ENCODE results near the gene RHOBTB1. TPM values are rescaled to one million over a fixed set of nuclear protein-coding genes. Genes with fewer than 3 reads are reported as not detected.

Gene RHOBTB1
- total and polyA plus RNA-seq, 2 experiments from 2014 or later, result 4.6 to 13.2 TPM

- TF ChIP-seq ETS1 (IDR thresholded peaks at IDR 0.05) (no peak), JUNB (IDR thresholded peaks at IDR 0.05; ENCODE audit: unreplicated experiment) (no peak), EZH2phosphoT487 (IDR thresholded peaks at IDR 0.05; ENCODE audit: unreplicated experiment) (no peak)
Measured at GRCh38 chr10:60965696-60966095, 21.7 kb upstream of the RHOBTB1 start (continued).

DNA sequence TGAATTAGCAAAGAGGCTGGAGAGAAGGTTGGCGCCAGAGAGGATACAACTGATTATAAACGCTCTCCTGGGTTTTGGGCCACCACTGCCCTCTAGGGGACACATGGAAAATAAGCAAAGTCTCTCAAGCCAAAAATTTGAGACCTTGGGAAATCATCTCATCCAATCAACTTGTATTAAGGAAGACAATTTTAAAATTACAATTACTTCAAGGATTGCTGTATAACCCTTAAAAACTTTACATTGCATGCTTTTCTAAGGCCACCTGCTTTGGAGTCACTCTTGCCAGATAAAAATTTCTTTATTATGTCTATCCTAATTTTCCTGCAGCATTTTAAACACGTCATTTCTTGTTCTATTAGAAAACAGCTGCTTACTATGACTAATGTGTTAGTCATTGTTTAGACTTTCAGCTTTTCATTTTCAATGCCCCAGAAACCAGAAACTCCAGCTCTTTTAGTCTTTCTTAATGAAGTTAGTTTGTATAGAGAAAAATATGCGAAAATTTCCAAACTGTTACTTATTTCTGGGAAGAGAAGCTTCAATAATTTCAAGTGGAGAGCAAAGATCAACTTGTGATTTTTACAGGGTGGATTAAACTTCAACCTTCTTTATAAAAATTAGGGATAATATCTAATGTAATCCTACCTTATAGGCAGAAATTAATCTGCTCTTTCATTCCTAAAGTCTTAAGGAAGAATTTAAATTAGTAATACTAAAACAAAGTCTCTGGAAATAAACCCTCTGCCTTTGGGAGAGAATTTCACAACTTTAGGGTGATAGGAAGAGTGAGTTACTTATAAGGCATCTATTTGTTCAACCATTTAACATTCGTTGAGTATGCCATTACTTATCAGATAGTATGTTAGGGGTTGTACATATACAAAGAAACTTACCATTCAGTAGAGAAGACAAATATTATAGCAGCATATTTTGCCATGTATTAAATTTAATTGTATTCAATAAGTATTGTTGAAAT is 20.6 kb upstream of the RHOBTB1 start:
- Histone ChIP-seq H3K27me3 (ENCODE audit: insufficient read depth) (no peaks in the 10 kb centered on the region), H4K20me1 (replicated peaks; ENCODE audit: insufficient read depth) (no peaks in the 10 kb centered on the region), H3K79me2 (replicated peaks; ENCODE audit: insufficient read depth) (no peaks in the 10 kb centered on the region), H3K36me3 (ENCODE audit: insufficient read depth) (no peaks in the 10 kb centered on the region), H3F3A (replicated peaks; ENCODE audit: low read depth) (no peaks in the 10 kb centered on the region), H3K4me1 (ENCODE audit: insufficient read depth) (peaks cover 15% of the 10 kb centered on the region), H3K4me2 (no peak overlapping the region), H3K4me3 (no peak overlapping the region), H2AFZ (no peak overlapping the region), H3K27ac (ENCODE audit: low read depth) (no peak overlapping the region), H3K9me2 (ENCODE audit: insufficient read depth) (no peaks in the 10 kb centered on the region)
- no peaks in the 10 kb centered on the region for H3K9me3 Mint-ChIP-seq
- ATAC-seq, result peak; percentile 78
- no peaks in the 10 kb centered on the region for H3K36me3 Mint-ChIP-seq (ENCODE audit: low read depth)
- H3K27ac Mint-ChIP-seq, result peak overlapping the region; percentile 18; the same call in 1 of the 2 replicates
- H3K27me3 Mint-ChIP-seq (ENCODE audit: insufficient read depth, low read depth, poor library complexity), result no peaks in the 10 kb centered on the region
- TF ChIP-seq EZH2 (IDR thresholded peaks at IDR 0.05; ENCODE audit: low read depth, unreplicated experiment) (no peak), CTCF (conservative IDR thresholded peaks at IDR 0.05; ENCODE audit: low read depth in 2 of 2) (peak; percentile 80 to 85)
- DNase-seq (ENCODE audit: low spot score), result peak; percentile 83
- peaks cover 26% of the 10 kb centered on the region for H3K4me1 Mint-ChIP-seq
- no peak overlapping the region for H3K4me3 Mint-ChIP-seq

DNA sequence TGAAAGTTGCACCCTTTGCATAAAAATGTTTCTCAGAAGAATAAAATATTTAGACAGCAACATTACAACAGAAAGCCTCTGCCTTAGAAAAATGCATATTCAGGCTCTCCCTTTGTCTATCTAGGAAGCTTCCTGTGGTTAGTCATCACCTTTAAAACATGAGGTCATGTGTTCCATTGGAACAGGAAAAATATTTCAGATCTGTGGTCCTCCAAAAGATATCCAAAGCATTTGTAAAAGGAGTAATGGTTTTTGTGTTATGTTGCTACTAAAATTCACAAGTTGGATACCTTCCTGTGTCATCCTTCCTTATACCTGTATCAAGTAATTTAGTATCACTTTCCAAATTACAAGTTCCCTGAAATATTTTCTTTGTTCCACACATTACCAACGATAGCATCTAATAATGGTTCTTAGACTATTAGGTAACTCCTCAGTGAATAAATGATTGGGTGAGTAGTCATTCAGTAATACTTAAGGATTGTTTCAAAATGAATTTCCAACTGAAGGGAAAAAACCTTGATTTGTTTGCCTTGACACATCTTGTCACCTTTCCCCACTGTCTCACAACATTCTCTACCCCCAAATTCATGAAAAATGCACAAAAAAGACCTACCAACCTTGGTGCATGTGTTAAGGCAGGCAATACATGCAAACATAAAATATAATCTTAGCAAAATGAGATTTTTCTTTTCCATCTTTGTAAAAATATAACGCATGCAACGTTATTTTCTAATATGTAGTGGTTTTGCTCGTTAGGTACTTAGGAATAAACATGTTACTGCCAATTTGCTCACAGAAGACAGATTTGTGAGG is 19.7 kb upstream of the RHOBTB1 start:
- ATAC-seq (no peak), DNase-seq (ENCODE audit: low spot score) (no peak)
- Mint-ChIP-seq H3K27ac (peak overlapping the region; percentile 18; the same call in 1 of the 2 replicates), H3K4me3 (no peak overlapping the region), H3K27me3 (ENCODE audit: insufficient read depth, low read depth, poor library complexity) (no peaks in the 10 kb centered on the region), H3K9me3 (no peaks in the 10 kb centered on the region), H3K36me3 (ENCODE audit: low read depth) (no peaks in the 10 kb centered on the region), H3K4me1 (peaks cover 26% of the 10 kb centered on the region)
- no peaks in the 10 kb centered on the region for H3F3A ChIP-seq (replicated peaks; ENCODE audit: low read depth)
- no peaks in the 10 kb centered on the region for H4K20me1 ChIP-seq (replicated peaks; ENCODE audit: insufficient read depth)
- no peaks in the 10 kb centered on the region for H3K79me2 ChIP-seq (replicated peaks; ENCODE audit: insufficient read depth)
- H3K9me2 ChIP-seq (ENCODE audit: insufficient read depth), result no peaks in the 10 kb centered on the region
- H3K27ac ChIP-seq (ENCODE audit: low read depth), result no peak overlapping the region
- H3K27me3 ChIP-seq (ENCODE audit: insufficient read depth), result no peaks in the 10 kb centered on the region
- no peaks in the 10 kb centered on the region for H3K36me3 ChIP-seq (ENCODE audit: insufficient read depth)
- no peak overlapping the region for H2AFZ ChIP-seq
- no peak overlapping the region for H3K4me2 ChIP-seq
- H3K4me3 ChIP-seq, result no peak overlapping the region
- H3K4me1 ChIP-seq (ENCODE audit: insufficient read depth), result peaks cover 15% of the 10 kb centered on the region
- TF ChIP-seq POLR2AphosphoS5 (IDR thresholded peaks at IDR 0.05; ENCODE audit: low read depth) (no peak), JUNB (IDR thresholded peaks at IDR 0.05; ENCODE audit: unreplicated experiment) (no peak)
- TF ChIP-seq, protein P1, sequence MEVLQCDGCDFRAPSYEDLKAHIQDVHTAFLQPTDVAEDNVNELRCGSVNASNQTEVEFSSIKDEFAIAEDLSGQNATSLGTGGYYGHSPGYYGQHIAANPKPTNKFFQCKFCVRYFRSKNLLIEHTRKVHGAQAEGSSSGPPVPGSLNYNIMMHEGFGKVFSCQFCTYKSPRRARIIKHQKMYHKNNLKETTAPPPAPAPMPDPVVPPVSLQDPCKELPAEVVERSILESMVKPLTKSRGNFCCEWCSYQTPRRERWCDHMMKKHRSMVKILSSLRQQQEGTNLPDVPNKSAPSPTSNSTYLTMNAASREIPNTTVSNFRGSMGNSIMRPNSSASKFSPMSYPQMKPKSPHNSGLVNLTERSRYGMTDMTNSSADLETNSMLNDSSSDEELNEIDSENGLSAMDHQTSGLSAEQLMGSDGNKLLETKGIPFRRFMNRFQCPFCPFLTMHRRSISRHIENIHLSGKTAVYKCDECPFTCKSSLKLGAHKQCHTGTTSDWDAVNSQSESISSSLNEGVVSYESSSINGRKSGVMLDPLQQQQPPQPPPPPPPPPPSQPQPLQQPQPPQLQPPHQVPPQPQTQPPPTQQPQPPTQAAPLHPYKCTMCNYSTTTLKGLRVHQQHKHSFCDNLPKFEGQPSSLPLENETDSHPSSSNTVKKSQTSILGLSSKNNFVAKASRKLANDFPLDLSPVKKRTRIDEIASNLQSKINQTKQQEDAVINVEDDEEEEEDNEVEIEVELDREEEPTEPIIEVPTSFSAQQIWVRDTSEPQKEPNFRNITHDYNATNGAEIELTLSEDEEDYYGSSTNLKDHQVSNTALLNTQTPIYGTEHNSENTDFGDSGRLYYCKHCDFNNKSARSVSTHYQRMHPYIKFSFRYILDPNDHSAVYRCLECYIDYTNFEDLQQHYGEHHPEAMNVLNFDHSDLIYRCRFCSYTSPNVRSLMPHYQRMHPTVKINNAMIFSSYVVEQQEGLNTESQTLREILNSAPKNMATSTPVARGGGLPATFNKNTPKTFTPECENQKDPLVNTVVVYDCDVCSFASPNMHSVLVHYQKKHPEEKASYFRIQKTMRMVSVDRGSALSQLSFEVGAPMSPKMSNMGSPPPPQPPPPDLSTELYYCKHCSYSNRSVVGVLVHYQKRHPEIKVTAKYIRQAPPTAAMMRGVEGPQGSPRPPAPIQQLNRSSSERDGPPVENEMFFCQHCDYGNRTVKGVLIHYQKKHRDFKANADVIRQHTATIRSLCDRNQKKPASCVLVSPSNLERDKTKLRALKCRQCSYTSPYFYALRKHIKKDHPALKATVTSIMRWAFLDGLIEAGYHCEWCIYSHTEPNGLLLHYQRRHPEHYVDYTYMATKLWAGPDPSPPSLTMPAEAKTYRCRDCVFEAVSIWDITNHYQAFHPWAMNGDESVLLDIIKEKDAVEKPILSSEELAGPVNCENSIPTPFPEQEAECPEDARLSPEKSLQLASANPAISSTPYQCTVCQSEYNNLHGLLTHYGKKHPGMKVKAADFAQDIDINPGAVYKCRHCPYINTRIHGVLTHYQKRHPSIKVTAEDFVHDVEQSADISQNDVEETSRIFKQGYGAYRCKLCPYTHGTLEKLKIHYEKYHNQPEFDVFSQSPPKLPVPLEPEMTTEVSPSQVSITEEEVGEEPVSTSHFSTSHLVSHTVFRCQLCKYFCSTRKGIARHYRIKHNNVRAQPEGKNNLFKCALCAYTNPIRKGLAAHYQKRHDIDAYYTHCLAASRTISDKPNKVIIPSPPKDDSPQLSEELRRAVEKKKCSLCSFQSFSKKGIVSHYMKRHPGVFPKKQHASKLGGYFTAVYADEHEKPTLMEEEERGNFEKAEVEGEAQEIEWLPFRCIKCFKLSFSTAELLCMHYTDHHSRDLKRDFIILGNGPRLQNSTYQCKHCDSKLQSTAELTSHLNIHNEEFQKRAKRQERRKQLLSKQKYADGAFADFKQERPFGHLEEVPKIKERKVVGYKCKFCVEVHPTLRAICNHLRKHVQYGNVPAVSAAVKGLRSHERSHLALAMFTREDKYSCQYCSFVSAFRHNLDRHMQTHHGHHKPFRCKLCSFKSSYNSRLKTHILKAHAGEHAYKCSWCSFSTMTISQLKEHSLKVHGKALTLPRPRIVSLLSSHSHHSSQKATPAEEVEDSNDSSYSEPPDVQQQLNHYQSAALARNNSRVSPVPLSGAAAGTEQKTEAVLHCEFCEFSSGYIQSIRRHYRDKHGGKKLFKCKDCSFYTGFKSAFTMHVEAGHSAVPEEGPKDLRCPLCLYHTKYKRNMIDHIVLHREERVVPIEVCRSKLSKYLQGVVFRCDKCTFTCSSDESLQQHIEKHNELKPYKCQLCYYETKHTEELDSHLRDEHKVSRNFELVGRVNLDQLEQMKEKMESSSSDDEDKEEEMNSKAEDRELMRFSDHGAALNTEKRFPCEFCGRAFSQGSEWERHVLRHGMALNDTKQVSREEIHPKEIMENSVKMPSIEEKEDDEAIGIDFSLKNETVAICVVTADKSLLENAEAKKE (CRISPR knock-in tag; IDR thresholded peaks at IDR 0.05), result no peak

Data from GM23338 (cell line).